Ovary (tissue), 3 donors: ENCODE results near the gene EEF1B2.

Experiments used
- CTCF ChIP-seq, 3 donors: fragments of 450-650 bp in 2 of 3; fragments of 200-600 bp in 1 of 3; IDR thresholded peaks; one replicate each; pipeline versions ENCODE4 v1.5.1 to v1.8.0; 2016 to 2022; ENCODE audit warnings: antibody characterized with exemption in 3 of 3, mild to moderate bottlenecking in 1 of 3
- EP300 ChIP-seq: sonication (generic); formaldehyde crosslinking; IDR thresholded peaks from one replicate; pipeline ENCODE4 v1.6.1; 2017; ENCODE audit warnings: antibody characterized with exemption
- POLR2A ChIP-seq: fragments of 450-650 bp; IDR thresholded peaks from one replicate; pipeline ENCODE4 v1.6.1; 2017; ENCODE audit warnings: antibody characterized with exemption, mild to moderate bottlenecking, moderate library complexity
- donor health status: DM: no; HTN: no; CAD: no.

GRCh38 chr2:206192157-206192556, 32.5 kb downstream of the EEF1B2 start:
- TF ChIP-seq CTCF (IDR thresholded peaks at IDR 0.05) (no peak), POLR2A (no peak), EP300 (no peak)
